GM10266 (cell line): ENCODE results near the gene DOCK10.

Source experiments
- DNase-seq: peaks from one replicate; pipeline ENCODE4 v3.0.0; 2012; ENCODE audit errors: extremely low spot score
- CTCF ChIP-seq: IDR thresholded peaks from 2 replicates; pipeline ENCODE4 v1.5.1; 2012; ENCODE audit warnings: mild to moderate bottlenecking, low read depth; ENCODE audit not compliant: control insufficient read depth, insufficient read depth; ENCODE audit errors: missing control alignments

Gene DOCK10

GRCh38 chr2:224930990-224931389 is 111.3 kb downstream of the DOCK10 start:
- TF ChIP-seq CTCF, result peak; percentile 5
- DNase-seq, result no peak

- TF ChIP-seq CTCF, result no peak
- DNase-seq, result no peak
Observed at GRCh38 chr2:224930124-224930523, 112.1 kb downstream of the DOCK10 start.

GRCh38 chr2:224929512-224929911 is 112.8 kb downstream of the DOCK10 start:
- DNase-seq, result no peak
- TF ChIP-seq CTCF, result no peak

- TF ChIP-seq CTCF, result no peak
- DNase-seq, result no peak
Observed at GRCh38 chr2:224927646-224928173, 114.6 kb downstream of the DOCK10 start.

- TF ChIP-seq CTCF, result no peak
- no peak for DNase-seq
Observed at GRCh38 chr2:224927011-224927410, 115.3 kb downstream of the DOCK10 start.

GRCh38 chr2:224925810-224926100 is 116.5 kb downstream of the DOCK10 start:
- DNase-seq, result no peak

More at GRCh38 chr2:224925810-224926100, 116.5 kb downstream of the DOCK10 start:
- no peak for TF ChIP-seq CTCF
